ENCODE results near the gene FAM53B.
"Not testable (repeated sequence)": the region's sequence is repeated elsewhere in the genome, so short reads cannot be mapped to it uniquely, and the experiment has no call there.

FAM53B gene

DNA sequence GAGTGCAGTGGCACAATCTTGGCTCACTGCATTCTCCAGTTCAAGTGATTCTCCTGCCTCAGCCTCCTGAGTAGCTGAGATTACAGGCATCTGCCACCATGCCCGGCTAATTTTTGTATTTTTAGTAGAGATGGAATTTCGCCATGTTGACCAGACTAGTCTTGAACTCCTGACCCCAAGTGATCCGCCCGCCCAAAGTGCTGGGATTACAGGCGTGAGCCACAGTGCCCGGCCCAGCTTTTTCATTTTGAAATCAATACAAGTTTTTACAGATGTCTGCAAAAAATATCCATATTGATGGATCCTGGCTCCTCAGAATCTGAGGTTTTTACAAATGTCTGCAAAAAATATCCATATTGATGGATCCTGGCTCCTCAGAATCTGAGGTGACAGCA lies 155.8 kb downstream of the FAM53B start:
- H3K36me3 ChIP-seq (ENCODE audit: control insufficient read depth in 1 of 2, insufficient read depth in 2 of 2, low read length in 2 of 2); H3K9me3 ChIP-seq (ENCODE audit: control insufficient read depth in 1 of 2, low read length in 2 of 2); H3K9ac ChIP-seq (ENCODE audit: low read depth in 1 of 2, low read length in 2 of 2); H3K27me3 ChIP-seq (ENCODE audit: control insufficient read depth in 1 of 2, insufficient read depth in 2 of 2, low read length in 2 of 2); H3K4me3 ChIP-seq (ENCODE audit: low read depth in 1 of 2, low read length in 2 of 2); H3K27ac ChIP-seq (ENCODE audit: low read depth, low read length): not testable (repeated sequence)
- peaks cover 11 to 12% of the 10 kb centered on the region in 2 donors for H3K4me1 ChIP-seq (ENCODE audit: control insufficient read depth in 1 of 2, insufficient read depth in 2 of 2, low read length in 2 of 2)

DNA sequence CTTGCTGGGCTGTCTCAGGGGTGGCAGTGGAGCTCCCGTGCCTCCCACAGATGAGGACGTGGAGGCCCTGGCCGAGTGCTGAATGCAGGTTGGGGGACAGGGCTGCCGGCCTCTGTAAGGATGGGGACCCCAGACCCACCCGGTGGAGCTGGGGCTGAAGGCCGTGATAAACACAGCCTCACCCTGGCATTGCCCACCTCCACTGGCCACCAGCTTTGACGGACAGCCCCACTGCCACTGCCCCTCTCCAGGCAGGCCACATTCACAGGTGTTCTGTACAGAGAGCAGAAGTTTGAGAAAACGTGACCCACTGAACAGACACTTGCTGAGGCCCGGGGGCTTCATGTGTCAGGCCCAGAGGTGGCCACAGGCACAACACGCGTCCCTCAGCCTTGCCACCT lies 156.4 kb downstream of the FAM53B start:
- no peaks in the 10 kb centered on the region for H3K27me3 ChIP-seq (ENCODE audit: control insufficient read depth in 1 of 2, insufficient read depth in 2 of 2, low read length in 2 of 2)
- no peak overlapping the region for H3K27ac ChIP-seq (ENCODE audit: low read depth, low read length)
- H3K9me3 ChIP-seq (ENCODE audit: control insufficient read depth in 1 of 2, low read length in 2 of 2) = no peaks in the 10 kb centered on the region
- peaks cover 11 to 12% of the 10 kb centered on the region in 2 donors for H3K4me1 ChIP-seq (ENCODE audit: control insufficient read depth in 1 of 2, insufficient read depth in 2 of 2, low read length in 2 of 2)
- H3K9ac ChIP-seq (ENCODE audit: low read depth in 1 of 2, low read length in 2 of 2) = no peak overlapping the region
- H3K36me3 ChIP-seq (ENCODE audit: control insufficient read depth in 1 of 2, insufficient read depth in 2 of 2, low read length in 2 of 2) = no peaks in the 10 kb centered on the region
- no peak overlapping the region for H3K4me3 ChIP-seq (ENCODE audit: low read depth in 1 of 2, low read length in 2 of 2)

DNA sequence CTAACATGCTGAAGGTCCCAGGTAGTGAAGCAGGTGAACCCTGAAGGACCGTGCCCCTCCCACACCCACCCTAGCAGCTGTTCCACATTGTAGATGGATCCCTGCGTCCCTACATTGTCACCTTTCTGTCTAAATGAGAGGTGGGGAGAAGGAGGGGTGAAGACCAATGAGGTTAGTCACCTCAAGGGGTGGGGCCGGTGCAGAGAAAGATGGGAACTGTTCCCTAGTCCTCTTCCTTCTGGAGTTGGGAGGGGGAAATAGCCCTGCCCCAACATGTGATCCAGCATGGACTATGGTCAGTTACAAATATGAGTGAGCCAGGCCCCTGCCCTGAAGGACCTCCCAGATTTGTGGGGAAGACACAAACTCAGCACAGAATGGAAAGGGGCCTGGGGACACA lies 158.0 kb downstream of the FAM53B start:
- no peak overlapping the region for H3K9ac ChIP-seq (ENCODE audit: low read depth in 1 of 2, low read length in 2 of 2)
- no peaks in the 10 kb centered on the region for H3K36me3 ChIP-seq (ENCODE audit: control insufficient read depth in 1 of 2, insufficient read depth in 2 of 2, low read length in 2 of 2)
- H3K27me3 ChIP-seq (ENCODE audit: control insufficient read depth in 1 of 2, insufficient read depth in 2 of 2, low read length in 2 of 2) = no peaks in the 10 kb centered on the region
- H3K4me1 ChIP-seq (ENCODE audit: control insufficient read depth in 1 of 2, insufficient read depth in 2 of 2, low read length in 2 of 2) = peaks cover 11 to 12% of the 10 kb centered on the region in 2 donors
- no peak overlapping the region for H3K4me3 ChIP-seq (ENCODE audit: low read depth in 1 of 2, low read length in 2 of 2)
- no peaks in the 10 kb centered on the region for H3K9me3 ChIP-seq (ENCODE audit: control insufficient read depth in 1 of 2, low read length in 2 of 2)
- no peak overlapping the region for H3K27ac ChIP-seq (ENCODE audit: low read depth, low read length)

DNA sequence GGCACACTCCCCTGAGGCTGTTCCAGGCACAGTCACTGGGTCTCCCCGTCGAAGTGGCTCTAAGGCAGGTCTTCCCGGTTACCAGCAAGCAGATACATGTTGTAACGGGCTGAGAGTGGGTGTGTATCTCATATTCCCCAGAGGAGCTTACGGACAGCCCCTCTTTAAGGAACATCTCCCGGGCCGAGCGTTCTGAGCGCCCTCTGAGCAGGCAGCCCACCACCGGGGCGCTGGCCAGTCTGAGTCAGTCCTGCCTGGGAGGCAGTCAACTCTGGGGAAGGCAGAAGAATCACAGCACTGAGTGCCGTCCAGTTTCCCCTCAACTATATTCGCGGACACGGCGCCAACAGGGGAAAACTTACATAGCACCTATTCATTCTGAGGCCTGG lies 165.2 kb downstream of the FAM53B start:
- H3K9me3 ChIP-seq (ENCODE audit: control insufficient read depth in 1 of 2, low read length in 2 of 2) = no peaks in the 10 kb centered on the region
- no peaks in the 10 kb centered on the region for H3K4me1 ChIP-seq (ENCODE audit: control insufficient read depth in 1 of 2, insufficient read depth in 2 of 2, low read length in 2 of 2)
- H3K9ac ChIP-seq (ENCODE audit: low read depth in 1 of 2, low read length in 2 of 2) = no peak overlapping the region
- H3K4me3 ChIP-seq (ENCODE audit: low read depth in 1 of 2, low read length in 2 of 2) = no peak overlapping the region
- no peaks in the 10 kb centered on the region for H3K36me3 ChIP-seq (ENCODE audit: control insufficient read depth in 1 of 2, insufficient read depth in 2 of 2, low read length in 2 of 2)
- no peaks in the 10 kb centered on the region for H3K27me3 ChIP-seq (ENCODE audit: control insufficient read depth in 1 of 2, insufficient read depth in 2 of 2, low read length in 2 of 2)
- H3K27ac ChIP-seq (ENCODE audit: low read depth, low read length) = no peak overlapping the region

DNA sequence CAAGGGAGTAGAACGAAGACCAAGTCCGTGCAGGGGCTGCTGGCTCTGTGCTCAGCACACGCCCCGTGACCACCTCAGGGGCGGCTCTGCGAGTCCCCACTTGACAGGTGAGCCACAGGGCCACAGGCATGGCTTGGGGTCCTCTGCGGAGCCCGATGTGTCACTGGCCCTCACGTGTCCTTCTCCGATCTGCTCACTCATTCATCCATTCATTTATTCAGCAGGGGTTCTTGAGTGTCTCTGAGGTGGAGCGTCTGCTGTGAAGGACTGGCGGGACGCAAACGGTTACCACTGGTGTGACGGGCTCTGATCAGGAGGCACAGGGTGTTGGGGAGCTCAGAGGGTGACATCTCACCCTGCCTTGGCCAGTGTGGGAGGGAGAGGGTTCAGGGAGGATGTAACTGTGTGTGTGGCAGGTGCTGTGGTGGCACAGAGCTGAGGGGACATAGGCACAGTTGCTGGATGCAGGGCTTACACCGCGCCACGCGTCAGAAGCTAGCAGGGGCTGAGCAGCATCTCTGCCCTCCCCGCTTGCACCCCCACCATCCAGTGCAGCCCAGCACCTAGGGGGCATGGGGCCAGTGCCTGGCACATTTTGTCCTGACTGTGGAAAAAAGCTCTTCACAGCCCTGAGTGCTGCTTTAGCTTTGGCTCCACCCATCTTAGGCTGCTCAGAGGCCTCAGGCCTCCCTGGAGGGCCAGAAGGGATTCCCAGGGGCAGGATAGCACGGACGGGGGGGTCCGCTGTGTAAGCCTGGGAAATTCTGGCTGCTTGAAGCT lies 165.8 kb downstream of the FAM53B start:
- H3K9me3 ChIP-seq (ENCODE audit: control insufficient read depth in 1 of 2, low read length in 2 of 2) = no peaks in the 10 kb centered on the region
- H3K27me3 ChIP-seq (ENCODE audit: control insufficient read depth in 1 of 2, insufficient read depth in 2 of 2, low read length in 2 of 2) = no peaks in the 10 kb centered on the region
- no peak overlapping the region for H3K9ac ChIP-seq (ENCODE audit: low read depth in 1 of 2, low read length in 2 of 2)
- no peak overlapping the region for H3K27ac ChIP-seq (ENCODE audit: low read depth, low read length)
- H3K4me1 ChIP-seq (ENCODE audit: control insufficient read depth in 1 of 2, insufficient read depth in 2 of 2, low read length in 2 of 2) = no peaks in the 10 kb centered on the region
- H3K36me3 ChIP-seq (ENCODE audit: control insufficient read depth in 1 of 2, insufficient read depth in 2 of 2, low read length in 2 of 2) = no peaks in the 10 kb centered on the region
- no peak overlapping the region for H3K4me3 ChIP-seq (ENCODE audit: low read depth in 1 of 2, low read length in 2 of 2)

DNA sequence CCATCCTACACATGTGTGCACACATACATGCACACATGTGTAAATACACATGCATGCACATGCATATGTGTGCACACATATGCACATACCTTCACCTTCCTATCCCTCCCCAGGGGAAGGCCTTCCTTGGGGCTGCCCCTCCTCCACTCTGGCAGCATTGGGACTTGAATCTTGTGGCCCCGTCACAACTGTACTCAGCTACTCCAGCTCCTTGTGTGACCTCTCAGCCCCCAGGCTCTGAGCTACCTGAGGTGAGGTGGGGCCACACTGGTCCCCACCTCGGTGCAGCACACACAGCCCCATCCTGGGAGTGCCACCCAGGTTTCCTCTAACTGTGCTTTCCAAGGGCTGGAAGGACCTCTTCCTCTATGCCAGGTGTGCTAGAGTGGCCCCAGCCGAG lies 166.5 kb downstream of the FAM53B start:
- no peaks in the 10 kb centered on the region for H3K36me3 ChIP-seq (ENCODE audit: control insufficient read depth in 1 of 2, insufficient read depth in 2 of 2, low read length in 2 of 2)
- H3K4me3 ChIP-seq (ENCODE audit: low read depth in 1 of 2, low read length in 2 of 2) = no peak overlapping the region
- no peak overlapping the region for H3K27ac ChIP-seq (ENCODE audit: low read depth, low read length)
- no peaks in the 10 kb centered on the region for H3K4me1 ChIP-seq (ENCODE audit: control insufficient read depth in 1 of 2, insufficient read depth in 2 of 2, low read length in 2 of 2)
- H3K9me3 ChIP-seq (ENCODE audit: control insufficient read depth in 1 of 2, low read length in 2 of 2) = no peaks in the 10 kb centered on the region
- H3K27me3 ChIP-seq (ENCODE audit: control insufficient read depth in 1 of 2, insufficient read depth in 2 of 2, low read length in 2 of 2) = no peaks in the 10 kb centered on the region
- H3K9ac ChIP-seq (ENCODE audit: low read depth in 1 of 2, low read length in 2 of 2) = no peak overlapping the region

DNA sequence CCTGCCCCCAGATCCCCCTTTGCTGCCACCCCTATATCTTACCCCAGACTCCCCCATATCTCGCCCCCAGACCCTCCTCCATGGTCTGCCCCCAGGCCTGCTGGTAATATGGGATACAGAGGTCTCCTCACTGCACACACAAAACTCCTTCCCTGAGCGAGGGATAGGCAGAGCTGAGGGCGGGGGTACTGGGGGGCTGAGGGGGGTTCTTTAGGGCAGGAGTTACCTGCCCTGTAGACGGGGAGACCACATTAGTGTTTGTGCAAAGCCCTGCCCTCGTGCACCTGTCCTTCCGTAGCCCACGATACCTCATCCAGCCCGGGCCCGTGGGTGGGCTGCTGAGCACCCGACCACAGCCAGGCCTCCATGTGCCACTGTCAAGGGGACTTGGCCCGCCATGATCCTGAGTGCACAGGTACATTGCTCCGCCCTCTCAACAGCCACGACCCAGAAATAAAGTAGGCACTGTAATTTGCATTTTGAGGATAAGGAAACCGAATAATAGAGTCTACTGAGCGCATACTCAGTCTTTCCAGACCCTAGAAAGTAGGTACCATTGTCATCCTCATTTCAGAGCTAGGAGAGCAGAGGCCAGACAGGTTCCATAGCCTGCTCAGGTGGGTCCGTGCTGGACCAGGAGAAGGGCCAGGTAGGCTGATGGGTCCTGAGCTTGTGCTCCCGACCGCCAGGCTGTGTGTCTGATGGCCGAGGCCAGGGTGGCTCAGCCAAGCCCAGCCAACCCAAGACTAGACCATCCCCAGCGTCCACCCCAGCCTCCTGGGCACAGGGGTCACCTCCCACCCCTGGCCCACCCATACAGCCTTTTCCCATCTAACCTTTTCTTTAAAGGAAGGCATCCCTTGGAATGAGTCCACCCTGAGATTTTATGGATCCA lies 167.4 kb downstream of the FAM53B start:
- Histone ChIP-seq H3K4me3 (ENCODE audit: low read depth in 1 of 2, low read length in 2 of 2) (no peak overlapping the region), H3K27me3 (ENCODE audit: control insufficient read depth in 1 of 2, insufficient read depth in 2 of 2, low read length in 2 of 2) (no peaks in the 10 kb centered on the region), H3K9ac (ENCODE audit: low read depth in 1 of 2, low read length in 2 of 2) (no peak overlapping the region), H3K27ac (ENCODE audit: low read depth, low read length) (no peak overlapping the region), H3K9me3 (ENCODE audit: control insufficient read depth in 1 of 2, low read length in 2 of 2) (no peaks in the 10 kb centered on the region), H3K4me1 (ENCODE audit: control insufficient read depth in 1 of 2, insufficient read depth in 2 of 2, low read length in 2 of 2) (no peaks in the 10 kb centered on the region), H3K36me3 (ENCODE audit: control insufficient read depth in 1 of 2, insufficient read depth in 2 of 2, low read length in 2 of 2) (no peaks in the 10 kb centered on the region)

DNA sequence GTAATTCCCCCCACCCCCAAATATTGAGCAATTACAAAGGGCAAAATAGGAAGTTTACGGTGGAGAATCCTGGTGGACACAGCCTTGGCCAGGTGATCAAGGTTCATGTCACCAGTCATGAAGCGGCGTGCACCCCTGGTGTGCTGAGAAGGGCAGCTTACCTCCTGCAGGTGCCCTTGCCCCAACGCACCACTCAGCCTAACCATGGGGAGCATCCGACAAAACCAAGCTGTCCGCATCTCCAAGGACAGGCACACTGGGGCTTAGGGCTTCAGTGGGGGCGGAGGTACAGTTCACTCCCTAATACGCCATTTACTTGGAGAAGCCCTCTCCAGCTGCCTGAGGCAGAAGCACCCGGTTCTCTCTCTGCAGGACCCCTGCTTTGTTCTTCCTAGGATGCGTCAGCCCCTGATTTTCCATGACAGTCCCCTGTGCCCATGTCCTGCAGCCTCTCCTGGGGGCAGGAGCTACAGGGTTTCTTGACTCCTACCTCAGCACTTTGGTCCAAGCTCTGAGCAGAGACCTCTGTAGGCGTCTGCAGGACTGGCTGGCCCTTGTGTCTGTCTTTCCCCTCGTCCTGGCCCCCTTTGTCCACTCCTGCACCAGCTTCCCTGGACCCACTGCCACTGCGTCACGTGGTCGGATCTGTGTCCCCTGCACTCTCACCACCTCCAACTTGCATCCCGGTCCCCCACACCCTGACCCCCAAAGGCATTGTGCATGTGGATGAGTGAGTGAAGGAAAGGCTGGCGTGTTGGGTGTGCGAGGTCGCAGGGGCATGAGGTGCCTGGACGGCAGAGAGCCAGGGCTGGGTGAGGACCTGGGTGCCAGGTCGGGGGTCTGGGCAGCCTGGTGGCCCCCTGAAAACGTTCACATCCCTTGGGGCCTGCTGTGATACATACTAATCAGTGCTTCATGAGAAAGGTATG lies 168.8 kb downstream of the FAM53B start:
- no peaks in the 10 kb centered on the region for H3K36me3 ChIP-seq (ENCODE audit: control insufficient read depth in 1 of 2, insufficient read depth in 2 of 2, low read length in 2 of 2)
- no peak overlapping the region for H3K9ac ChIP-seq (ENCODE audit: low read depth in 1 of 2, low read length in 2 of 2)
- no peak overlapping the region for H3K4me3 ChIP-seq (ENCODE audit: low read depth in 1 of 2, low read length in 2 of 2)
- no peaks in the 10 kb centered on the region for H3K9me3 ChIP-seq (ENCODE audit: control insufficient read depth in 1 of 2, low read length in 2 of 2)
- H3K27ac ChIP-seq (ENCODE audit: low read depth, low read length) = no peak overlapping the region
- no peaks in the 10 kb centered on the region for H3K27me3 ChIP-seq (ENCODE audit: control insufficient read depth in 1 of 2, insufficient read depth in 2 of 2, low read length in 2 of 2)
- H3K4me1 ChIP-seq (ENCODE audit: control insufficient read depth in 1 of 2, insufficient read depth in 2 of 2, low read length in 2 of 2) = no peaks in the 10 kb centered on the region

DNA sequence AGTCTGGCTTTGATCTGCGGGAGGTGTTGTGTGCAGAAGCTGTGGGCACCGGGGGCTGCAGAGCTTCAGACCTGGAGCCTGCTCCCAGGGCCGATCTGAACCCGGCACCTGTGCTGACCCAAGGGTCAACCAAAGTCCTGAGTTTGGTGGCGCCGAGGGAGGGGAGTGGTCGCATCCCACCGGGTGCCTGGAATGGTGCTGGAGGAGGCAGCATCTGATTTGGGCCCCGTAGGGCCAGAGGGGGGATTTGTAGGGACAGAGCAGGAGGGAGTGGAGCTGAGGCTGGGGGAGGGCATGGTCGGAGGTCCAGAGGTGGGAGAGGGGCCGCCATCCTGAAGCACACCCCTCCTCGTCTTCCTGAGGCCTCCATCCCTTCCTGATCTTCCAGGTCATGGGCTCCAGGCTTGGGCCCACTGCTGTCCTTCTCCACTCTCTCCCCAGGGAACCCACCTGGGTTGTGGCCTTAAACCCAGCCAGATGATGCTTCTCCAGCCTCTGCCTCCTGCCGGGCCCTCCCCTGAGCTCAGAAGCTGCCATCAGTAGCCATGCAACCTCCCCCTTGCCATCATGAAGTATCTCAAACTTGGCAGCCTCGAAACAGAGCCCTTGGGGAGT lies 169.6 kb downstream of the FAM53B start:
- H3K27me3 ChIP-seq (ENCODE audit: control insufficient read depth in 1 of 2, insufficient read depth in 2 of 2, low read length in 2 of 2) = no peaks in the 10 kb centered on the region
- H3K4me1 ChIP-seq (ENCODE audit: control insufficient read depth in 1 of 2, insufficient read depth in 2 of 2, low read length in 2 of 2) = no peaks in the 10 kb centered on the region
- no peaks in the 10 kb centered on the region for H3K36me3 ChIP-seq (ENCODE audit: control insufficient read depth in 1 of 2, insufficient read depth in 2 of 2, low read length in 2 of 2)
- H3K9ac ChIP-seq (ENCODE audit: low read depth in 1 of 2, low read length in 2 of 2) = no peak overlapping the region
- H3K9me3 ChIP-seq (ENCODE audit: control insufficient read depth in 1 of 2, low read length in 2 of 2) = no peaks in the 10 kb centered on the region
- H3K27ac ChIP-seq (ENCODE audit: low read depth, low read length) = no peak overlapping the region
- H3K4me3 ChIP-seq (ENCODE audit: low read depth in 1 of 2, low read length in 2 of 2) = no peak overlapping the region
